ENCODE measurements around the gene CYP20A1. TPM values are rescaled to one million over a fixed set of nuclear protein-coding genes. Genes with fewer than 3 reads are reported as not detected.
"Not testable (repeated sequence)": the region's sequence is repeated elsewhere in the genome, so short reads cannot be mapped to it uniquely, and the experiment has no call there.

CYP20A1 gene
- 14.1 and 18.1 TPM in 2 replicates for total RNA-seq
- polyA plus RNA-seq (2012) = 9.7 TPM

- peak; percentile 96 for DNase-seq (ENCODE audit: low read depth)
Measured at GRCh38 chr2:203238704-203239526, at the start of gene CYP20A1. Gene CYP20A1 (plus strand): TSS chr2:203239018. CDS start chr2:203239063, 45 bp downstream.

- not testable (repeated sequence) for DNase-seq (ENCODE audit: low read depth)
Measured at GRCh38 chr2:203190547-203190946, 48.3 kb upstream of the CYP20A1 start.

- DNase-seq (ENCODE audit: low read depth) = not testable (repeated sequence)
Measured at GRCh38 chr2:203191026-203191425, 47.8 kb upstream of the CYP20A1 start.

- DNase-seq (ENCODE audit: low read depth) = no peak
Measured at GRCh38 chr2:203191961-203192360, 46.9 kb upstream of the CYP20A1 start.

- DNase-seq (ENCODE audit: low read depth) = no peak
Measured at GRCh38 chr2:203195331-203196036, 43.3 kb upstream of the CYP20A1 start.

GRCh38 chr2:203200866-203201265 lies 38.0 kb upstream of the CYP20A1 start:
- DNase-seq (ENCODE audit: low read depth) = no peak

GRCh38 chr2:203201426-203201825 lies 37.4 kb upstream of the CYP20A1 start:
- DNase-seq (ENCODE audit: low read depth) = no peak

GRCh38 chr2:203209538-203209937 lies 29.3 kb upstream of the CYP20A1 start:
- no peak for DNase-seq (ENCODE audit: low read depth)

- peak; percentile 9 for DNase-seq (ENCODE audit: low read depth)
Measured at GRCh38 chr2:203225423-203226039, 13.3 kb upstream of the CYP20A1 start.

- peak; percentile 11 for DNase-seq (ENCODE audit: low read depth)
Measured at GRCh38 chr2:203229674-203230073, 9.1 kb upstream of the CYP20A1 start.

GRCh38 chr2:203237346-203238238 lies 1.2 kb upstream of the CYP20A1 start:
- no peak for DNase-seq (ENCODE audit: low read depth)

- DNase-seq (ENCODE audit: low read depth) = no peak
Measured at GRCh38 chr2:203238292-203238703, 520 bp upstream of the CYP20A1 start.

GRCh38 chr2:203240491-203240890 lies 1.7 kb downstream of the CYP20A1 start:
- peak; percentile 7 for DNase-seq (ENCODE audit: low read depth)

GRCh38 chr2:203242518-203242917 lies 3.7 kb downstream of the CYP20A1 start:
- DNase-seq (ENCODE audit: low read depth) = no peak

- peak; percentile 15 for DNase-seq (ENCODE audit: low read depth)
Measured at GRCh38 chr2:203246646-203247045, 7.8 kb downstream of the CYP20A1 start.

- no peak for DNase-seq (ENCODE audit: low read depth)
Measured at GRCh38 chr2:203252818-203253217, 14.0 kb downstream of the CYP20A1 start.

- not testable (repeated sequence) for DNase-seq (ENCODE audit: low read depth)
Measured at GRCh38 chr2:203253422-203254095, 14.7 kb downstream of the CYP20A1 start.

- no peak for DNase-seq (ENCODE audit: low read depth)
Measured at GRCh38 chr2:203261326-203262159, 22.7 kb downstream of the CYP20A1 start.

- no peak for DNase-seq (ENCODE audit: low read depth)
Measured at GRCh38 chr2:203279288-203279687, 40.5 kb downstream of the CYP20A1 start.
